Measurements from ENCODE around the gene CHI3L2. TPM values are rescaled to one million over a fixed set of nuclear protein-coding genes. Genes with fewer than 3 reads are reported as not detected.

Gene CHI3L2
- total and polyA plus RNA-seq, 2 experiments from 2014 or later, result 0.68 TPM; not detected in 1

DNA sequence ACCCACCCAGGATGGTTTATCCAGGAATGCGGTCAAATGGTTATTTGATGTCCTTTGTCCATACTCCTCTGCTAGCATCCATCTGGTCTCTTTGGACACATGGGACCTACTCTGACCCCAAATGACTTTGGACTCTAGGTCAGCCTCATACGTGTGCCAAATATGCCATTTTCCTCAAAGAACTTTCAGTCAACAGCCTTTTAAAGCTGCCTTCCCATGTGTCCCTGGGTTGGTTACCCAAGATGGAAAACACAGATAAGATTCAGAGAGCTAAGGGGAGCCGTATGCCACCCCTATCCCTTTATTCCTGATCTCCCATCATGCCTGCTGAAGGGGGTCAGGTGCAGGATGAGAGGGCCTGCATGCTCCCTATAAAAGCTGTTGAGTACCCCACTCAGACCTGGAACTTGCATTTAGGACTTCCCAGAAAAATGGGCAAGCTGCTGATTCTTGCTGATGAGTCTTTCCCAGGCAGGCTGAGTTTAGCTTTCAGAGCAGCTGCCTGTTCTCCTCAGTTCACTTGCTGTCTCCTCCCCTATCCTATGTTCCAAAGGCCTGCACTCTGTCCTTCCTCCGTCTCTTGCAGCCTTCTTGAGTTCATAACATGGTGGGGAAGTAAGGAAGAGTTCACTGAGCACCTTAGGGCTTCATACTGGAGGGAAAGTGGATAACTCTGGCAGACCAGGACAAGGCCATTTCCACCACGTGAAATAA, 19.8 kb downstream of the CHI3L2 start (continued):
- TF ChIP-seq, protein P1, sequence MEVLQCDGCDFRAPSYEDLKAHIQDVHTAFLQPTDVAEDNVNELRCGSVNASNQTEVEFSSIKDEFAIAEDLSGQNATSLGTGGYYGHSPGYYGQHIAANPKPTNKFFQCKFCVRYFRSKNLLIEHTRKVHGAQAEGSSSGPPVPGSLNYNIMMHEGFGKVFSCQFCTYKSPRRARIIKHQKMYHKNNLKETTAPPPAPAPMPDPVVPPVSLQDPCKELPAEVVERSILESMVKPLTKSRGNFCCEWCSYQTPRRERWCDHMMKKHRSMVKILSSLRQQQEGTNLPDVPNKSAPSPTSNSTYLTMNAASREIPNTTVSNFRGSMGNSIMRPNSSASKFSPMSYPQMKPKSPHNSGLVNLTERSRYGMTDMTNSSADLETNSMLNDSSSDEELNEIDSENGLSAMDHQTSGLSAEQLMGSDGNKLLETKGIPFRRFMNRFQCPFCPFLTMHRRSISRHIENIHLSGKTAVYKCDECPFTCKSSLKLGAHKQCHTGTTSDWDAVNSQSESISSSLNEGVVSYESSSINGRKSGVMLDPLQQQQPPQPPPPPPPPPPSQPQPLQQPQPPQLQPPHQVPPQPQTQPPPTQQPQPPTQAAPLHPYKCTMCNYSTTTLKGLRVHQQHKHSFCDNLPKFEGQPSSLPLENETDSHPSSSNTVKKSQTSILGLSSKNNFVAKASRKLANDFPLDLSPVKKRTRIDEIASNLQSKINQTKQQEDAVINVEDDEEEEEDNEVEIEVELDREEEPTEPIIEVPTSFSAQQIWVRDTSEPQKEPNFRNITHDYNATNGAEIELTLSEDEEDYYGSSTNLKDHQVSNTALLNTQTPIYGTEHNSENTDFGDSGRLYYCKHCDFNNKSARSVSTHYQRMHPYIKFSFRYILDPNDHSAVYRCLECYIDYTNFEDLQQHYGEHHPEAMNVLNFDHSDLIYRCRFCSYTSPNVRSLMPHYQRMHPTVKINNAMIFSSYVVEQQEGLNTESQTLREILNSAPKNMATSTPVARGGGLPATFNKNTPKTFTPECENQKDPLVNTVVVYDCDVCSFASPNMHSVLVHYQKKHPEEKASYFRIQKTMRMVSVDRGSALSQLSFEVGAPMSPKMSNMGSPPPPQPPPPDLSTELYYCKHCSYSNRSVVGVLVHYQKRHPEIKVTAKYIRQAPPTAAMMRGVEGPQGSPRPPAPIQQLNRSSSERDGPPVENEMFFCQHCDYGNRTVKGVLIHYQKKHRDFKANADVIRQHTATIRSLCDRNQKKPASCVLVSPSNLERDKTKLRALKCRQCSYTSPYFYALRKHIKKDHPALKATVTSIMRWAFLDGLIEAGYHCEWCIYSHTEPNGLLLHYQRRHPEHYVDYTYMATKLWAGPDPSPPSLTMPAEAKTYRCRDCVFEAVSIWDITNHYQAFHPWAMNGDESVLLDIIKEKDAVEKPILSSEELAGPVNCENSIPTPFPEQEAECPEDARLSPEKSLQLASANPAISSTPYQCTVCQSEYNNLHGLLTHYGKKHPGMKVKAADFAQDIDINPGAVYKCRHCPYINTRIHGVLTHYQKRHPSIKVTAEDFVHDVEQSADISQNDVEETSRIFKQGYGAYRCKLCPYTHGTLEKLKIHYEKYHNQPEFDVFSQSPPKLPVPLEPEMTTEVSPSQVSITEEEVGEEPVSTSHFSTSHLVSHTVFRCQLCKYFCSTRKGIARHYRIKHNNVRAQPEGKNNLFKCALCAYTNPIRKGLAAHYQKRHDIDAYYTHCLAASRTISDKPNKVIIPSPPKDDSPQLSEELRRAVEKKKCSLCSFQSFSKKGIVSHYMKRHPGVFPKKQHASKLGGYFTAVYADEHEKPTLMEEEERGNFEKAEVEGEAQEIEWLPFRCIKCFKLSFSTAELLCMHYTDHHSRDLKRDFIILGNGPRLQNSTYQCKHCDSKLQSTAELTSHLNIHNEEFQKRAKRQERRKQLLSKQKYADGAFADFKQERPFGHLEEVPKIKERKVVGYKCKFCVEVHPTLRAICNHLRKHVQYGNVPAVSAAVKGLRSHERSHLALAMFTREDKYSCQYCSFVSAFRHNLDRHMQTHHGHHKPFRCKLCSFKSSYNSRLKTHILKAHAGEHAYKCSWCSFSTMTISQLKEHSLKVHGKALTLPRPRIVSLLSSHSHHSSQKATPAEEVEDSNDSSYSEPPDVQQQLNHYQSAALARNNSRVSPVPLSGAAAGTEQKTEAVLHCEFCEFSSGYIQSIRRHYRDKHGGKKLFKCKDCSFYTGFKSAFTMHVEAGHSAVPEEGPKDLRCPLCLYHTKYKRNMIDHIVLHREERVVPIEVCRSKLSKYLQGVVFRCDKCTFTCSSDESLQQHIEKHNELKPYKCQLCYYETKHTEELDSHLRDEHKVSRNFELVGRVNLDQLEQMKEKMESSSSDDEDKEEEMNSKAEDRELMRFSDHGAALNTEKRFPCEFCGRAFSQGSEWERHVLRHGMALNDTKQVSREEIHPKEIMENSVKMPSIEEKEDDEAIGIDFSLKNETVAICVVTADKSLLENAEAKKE (CRISPR knock-in tag; IDR thresholded peaks at IDR 0.05), result no peak
- TF ChIP-seq EZH2 (IDR thresholded peaks at IDR 0.05; ENCODE audit: low read depth, unreplicated experiment), result no peak
- no peak for TF ChIP-seq STAT1 (IDR thresholded peaks at IDR 0.05; ENCODE audit: unreplicated experiment)
- TF ChIP-seq, protein P2, sequence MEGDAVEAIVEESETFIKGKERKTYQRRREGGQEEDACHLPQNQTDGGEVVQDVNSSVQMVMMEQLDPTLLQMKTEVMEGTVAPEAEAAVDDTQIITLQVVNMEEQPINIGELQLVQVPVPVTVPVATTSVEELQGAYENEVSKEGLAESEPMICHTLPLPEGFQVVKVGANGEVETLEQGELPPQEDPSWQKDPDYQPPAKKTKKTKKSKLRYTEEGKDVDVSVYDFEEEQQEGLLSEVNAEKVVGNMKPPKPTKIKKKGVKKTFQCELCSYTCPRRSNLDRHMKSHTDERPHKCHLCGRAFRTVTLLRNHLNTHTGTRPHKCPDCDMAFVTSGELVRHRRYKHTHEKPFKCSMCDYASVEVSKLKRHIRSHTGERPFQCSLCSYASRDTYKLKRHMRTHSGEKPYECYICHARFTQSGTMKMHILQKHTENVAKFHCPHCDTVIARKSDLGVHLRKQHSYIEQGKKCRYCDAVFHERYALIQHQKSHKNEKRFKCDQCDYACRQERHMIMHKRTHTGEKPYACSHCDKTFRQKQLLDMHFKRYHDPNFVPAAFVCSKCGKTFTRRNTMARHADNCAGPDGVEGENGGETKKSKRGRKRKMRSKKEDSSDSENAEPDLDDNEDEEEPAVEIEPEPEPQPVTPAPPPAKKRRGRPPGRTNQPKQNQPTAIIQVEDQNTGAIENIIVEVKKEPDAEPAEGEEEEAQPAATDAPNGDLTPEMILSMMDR (conservative IDR thresholded peaks at IDR 0.05; ENCODE audit: low read depth in 2 of 2), result no peak
- TF ChIP-seq CREB1 (CRISPR knock-in tag; IDR thresholded peaks at IDR 0.05; ENCODE audit: low read depth), result no peak
- TF ChIP-seq REST (IDR thresholded peaks at IDR 0.05; ENCODE audit: unreplicated experiment), result no peak
- no peak for TF ChIP-seq NANOG (IDR thresholded peaks at IDR 0.05; ENCODE audit: borderline replicate concordance)

Measured in GM23338 (cell line).